T1000 (cell line): ENCODE results near the gene MBD2.
"Not testable (repeated sequence)": the region's sequence is repeated elsewhere in the genome, so short reads cannot be mapped to it uniquely, and the experiment has no call there.

ENCODE experiments used
- DNase-seq: peaks from one replicate; lab custom pipeline; 2025; ENCODE audit warnings: mixed read lengths; lab: John Stamatoyannopoulos, UW

The MBD2 gene

GRCh38 chr18:54235871-54236270 lies 11.4 kb upstream of the MBD2 start:
- DNase-seq = no peak

- DNase-seq = no peak
These were observed 9.3 kb upstream of the MBD2 start for GRCh38 chr18:54233747-54234146.

- DNase-seq = no peak
These were observed 8.8 kb upstream of the MBD2 start for GRCh38 chr18:54233228-54233625.

GRCh38 chr18:54232485-54233227 lies 8.2 kb upstream of the MBD2 start:
- DNase-seq = no peak

- DNase-seq = no peak
These were observed 5.1 kb upstream of the MBD2 start for GRCh38 chr18:54229421-54230059.

- no peak for DNase-seq
These were observed 3.9 kb upstream of the MBD2 start for GRCh38 chr18:54228364-54228763.

- peak; percentile 36 for DNase-seq
These were observed 764 bp downstream of the MBD2 start for GRCh38 chr18:54223568-54224241.

- no peak for DNase-seq
These were observed 1.4 kb downstream of the MBD2 start for GRCh38 chr18:54222922-54223567.

- no peak for DNase-seq
These were observed 4.1 kb downstream of the MBD2 start for GRCh38 chr18:54220406-54220805.

- not testable (repeated sequence) for DNase-seq
These were observed 5.7 kb downstream of the MBD2 start for GRCh38 chr18:54218803-54219202.

GRCh38 chr18:54218299-54218698 lies 6.2 kb downstream of the MBD2 start:
- no peak for DNase-seq

GRCh38 chr18:54217624-54218023 lies 6.8 kb downstream of the MBD2 start:
- no peak for DNase-seq

- no peak for DNase-seq
These were observed 9.4 kb downstream of the MBD2 start for GRCh38 chr18:54215069-54215468.

- DNase-seq = no peak
These were observed 14.0 kb downstream of the MBD2 start for GRCh38 chr18:54210463-54210862.

GRCh38 chr18:54209471-54210180 lies 14.8 kb downstream of the MBD2 start:
- DNase-seq = no peak

GRCh38 chr18:54206447-54206846 lies 18.0 kb downstream of the MBD2 start:
- DNase-seq = no peak

- DNase-seq = no peak
These were observed 18.5 kb downstream of the MBD2 start for GRCh38 chr18:54205959-54206358.

GRCh38 chr18:54205448-54205847 lies 19.0 kb downstream of the MBD2 start:
- not testable (repeated sequence) for DNase-seq

GRCh38 chr18:54204883-54205282 lies 19.6 kb downstream of the MBD2 start:
- no peak for DNase-seq

- DNase-seq = no peak
These were observed 20.6 kb downstream of the MBD2 start for GRCh38 chr18:54203914-54204313.

GRCh38 chr18:54202851-54203250 lies 21.6 kb downstream of the MBD2 start:
- no peak for DNase-seq
